Measurements from ENCODE around the gene MLXIP. TPM values are rescaled to one million over a fixed set of nuclear protein-coding genes. Genes with fewer than 3 reads are reported as not detected.
A peak's percentile ranks its signal among the peaks of the same experiment; 100 is the strongest.

MLXIP gene
- total and polyA plus RNA-seq, 9 of the 15 experiments (the other 6 are each of a cell fraction or from before 2014, with no cell fraction given), result 2.2 to 66.3 (median 18.1) TPM

GRCh38 chr12:122097927-122098756, 19.6 kb downstream of the MLXIP start (continued):
- peak; percentile 58 for TF ChIP-seq TBP (optimal IDR thresholded peaks at IDR 0.05; ENCODE audit: low read depth, low read length)

GRCh38 chr12:122099280-122099749, 20.8 kb downstream of the MLXIP start:
- Histone ChIP-seq H3K27me3 (ENCODE audit: control insufficient read depth in 2 of 2, insufficient read depth in 2 of 2, low read length in 2 of 2) (no peaks in the 10 kb centered on the region), H3K4me3 (no peak overlapping the region), H3K9me3 (replicated peaks; ENCODE audit: control insufficient read depth, insufficient read depth, low read depth, low read length) (0 out of 2 replicates have a peak, but pooled peaks cover 2% of the 10 kb centered on the region), H3K36me3 (ENCODE audit: control insufficient read depth, insufficient read depth, low read length) (peaks cover 37% of the 10 kb centered on the region), H4K20me1 (replicated peaks; ENCODE audit: control insufficient read depth, insufficient read depth, low read length) (peaks cover 6% of the 10 kb centered on the region; the same call in 1 of the 2 replicates), H3K4me2 (ENCODE audit: insufficient read depth, low read length) (peak overlapping the region; percentile 30; the same call in 1 of the 2 replicates), H3K9ac (ENCODE audit: insufficient read depth in 1 of 2, low read depth in 2 of 2, low read length in 2 of 2) (peak overlapping the region; percentile 62 to 63; a peak in 3 of 4 replicates), H3K79me2 (ENCODE audit: control insufficient read depth, insufficient read depth, low read length) (peaks cover 96% of the 10 kb centered on the region), H3K4me1 (replicated peaks in 1 of 2; ENCODE audit: control insufficient read depth in 2 of 2, insufficient read depth in 2 of 2, low read length in 2 of 2) (peaks cover 42 to 58% of the 10 kb centered on the region in 2 experiments), H2AFZ (ENCODE audit: low read depth, low read length) (no peak overlapping the region), H3K9me1 (ENCODE audit: control insufficient read depth, insufficient read depth, low read length) (peaks cover 6% of the 10 kb centered on the region), H3K27ac (ENCODE audit: extremely low read depth, low read depth, low read length) (peak overlapping the region; percentile 74; the same call in 2 of the 3 replicates)
- ChIA-PET POLR2A (interaction anchor here (4.5 kb wide), 1 partner anchor 12 kb away, joined by 75 read pairs; no protein-coding TSS in a partner anchor), CTCF (ENCODE audit: low intra/inter-chr PET ratio) (no interaction called here)
- no peak for ATAC-seq
- TF ChIP-seq ZNF766 (CRISPR knock-in tag; conservative IDR thresholded peaks at IDR 0.05) (no peak), LCOR (CRISPR knock-in tag; IDR thresholded peaks at IDR 0.05) (no peak), POLR2G (IDR thresholded peaks at IDR 0.05; ENCODE audit: low read depth, low read length) (0 out of 2 replicates have a peak, but pooled peaks have one; percentile 28)
- FAIRE-seq, result no peak
- DNase-seq (ENCODE audit: extremely low read depth in 1 of 4, low spot score in 3 of 4), result no peak
- in situ Hi-C loops (cut with MboI) (no loop called here), intact Hi-C loops (cut with micrococcal nuclease) (loop anchor here (2.0 kb wide), 2 partner anchors 19 to 35 kb away; no protein-coding TSS in a partner anchor)
- WGBS (ENCODE audit: insufficient coverage, low coverage, missing lambda C conversion rate), result 84% methylated on average over 6 of the region's 6 CpGs
- no TSS peak for BruUV-seq (replicated peaks)

All from K562 (cell line).